Stimulated activated CD8-positive, alpha-beta memory T cell treated with anti-CD3 and anti-CD28 coated beads, Interleukin-12 subunit alpha, Interleukin-12 subunit beta, amount 100 ng/mL, for 1 hour (primary cell): ENCODE results near the gene ATAD2B.
"Not testable (repeated sequence)": the region's sequence is repeated elsewhere in the genome, so short reads cannot be mapped to it uniquely, and the experiment has no call there.

ENCODE experiments used
- DNase-seq: peaks from one replicate; pipeline ENCODE4 v3.0.0-alpha.2; 2020; ENCODE audit warnings: low read depth

The ATAD2B gene

DNA sequence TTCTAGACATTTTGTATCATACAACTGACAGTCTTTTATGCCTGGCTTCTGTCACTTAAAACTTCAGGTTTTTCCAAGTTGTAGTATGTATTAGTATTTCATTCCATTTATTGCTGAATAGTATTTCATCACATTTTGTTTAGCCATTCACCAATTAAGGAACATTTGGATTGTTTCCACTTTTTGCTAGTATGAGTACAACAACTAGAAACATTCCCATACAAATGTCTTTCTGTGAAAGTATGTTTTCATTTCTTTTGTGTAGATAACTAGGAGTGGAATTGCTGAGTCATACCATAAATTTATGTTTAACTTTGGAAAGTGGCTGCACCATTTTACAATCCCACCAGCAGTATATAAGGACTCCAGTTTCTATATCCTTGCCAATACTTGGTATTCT, 135.9 kb downstream of the ATAD2B start:
- no peak for DNase-seq

DNA sequence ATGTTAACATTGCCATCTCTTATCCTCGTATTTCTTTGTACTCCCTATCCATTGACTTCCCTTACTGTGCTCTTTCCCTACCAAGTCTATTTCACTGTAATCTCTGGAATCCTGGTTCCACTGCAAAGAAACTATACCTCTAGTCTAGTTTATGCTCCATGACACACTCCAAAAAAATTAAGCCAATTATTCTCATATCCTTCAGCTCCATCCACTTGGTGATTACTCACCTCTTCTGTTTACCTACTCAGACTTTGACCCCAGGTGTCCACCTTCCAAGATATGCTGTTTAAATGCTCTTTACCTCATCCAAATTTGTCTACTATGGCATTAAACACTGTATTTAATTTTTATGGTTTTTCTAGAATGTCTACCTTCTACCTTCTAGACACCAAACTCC, 137.9 kb downstream of the ATAD2B start:
- no peak for DNase-seq

DNA sequence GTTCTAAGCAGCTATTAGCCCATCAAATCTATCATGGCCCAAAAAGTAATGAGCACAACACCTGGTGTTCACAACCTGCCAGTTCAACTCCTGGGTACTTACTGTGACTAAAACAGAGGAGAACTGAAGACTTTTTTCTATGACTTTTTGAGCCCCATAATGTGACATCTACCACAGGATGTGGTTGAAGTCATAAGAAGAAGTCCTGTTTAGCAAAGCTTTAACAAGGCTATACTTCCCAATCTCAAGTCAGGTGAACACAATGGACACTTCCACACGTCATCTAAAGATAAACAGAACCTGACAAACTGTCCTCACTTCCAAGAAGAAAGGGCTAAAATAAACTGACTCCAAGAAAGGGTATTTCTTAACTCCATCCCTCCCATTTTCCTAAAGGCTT, 138.8 kb downstream of the ATAD2B start:
- no peak for DNase-seq

DNA sequence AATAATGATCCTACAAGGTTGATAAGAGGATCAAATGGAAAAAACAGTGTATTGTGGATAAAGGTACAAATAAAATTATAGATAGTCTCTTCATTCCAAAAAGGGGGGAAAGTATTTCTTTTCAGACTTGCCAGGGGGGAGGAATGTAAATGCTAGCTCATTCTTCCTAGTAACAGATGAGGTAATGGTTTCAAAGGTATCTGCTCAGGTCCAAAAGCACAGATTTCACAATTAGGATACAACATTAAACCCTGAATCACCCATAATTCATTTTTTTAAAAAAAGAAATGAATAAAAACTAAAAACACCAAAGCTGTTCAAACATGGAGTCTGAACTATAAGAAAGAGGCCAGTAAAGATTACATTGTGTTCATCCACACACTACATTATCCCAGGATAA, 142.0 kb downstream of the ATAD2B start:
- DNase-seq, result no peak

DNA sequence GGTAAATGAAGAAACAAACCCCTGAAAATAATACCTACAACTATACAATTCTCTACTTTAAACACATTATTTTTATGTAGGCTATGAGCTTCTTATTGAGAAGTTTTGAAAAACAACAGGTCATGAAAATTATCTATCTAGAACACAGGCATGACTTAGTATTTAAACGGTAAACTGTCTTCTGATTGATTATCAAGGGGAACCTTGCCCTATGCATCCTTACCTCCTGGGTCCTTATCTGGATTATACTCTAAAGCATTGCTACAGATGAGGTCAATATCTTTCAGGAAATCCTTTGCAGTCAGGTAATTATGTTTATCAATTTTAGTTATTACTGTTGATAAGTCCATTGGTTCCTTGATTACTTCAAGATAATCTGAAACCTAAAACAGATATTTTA, 144.3 kb downstream of the ATAD2B start:
- DNase-seq, result no peak

DNA sequence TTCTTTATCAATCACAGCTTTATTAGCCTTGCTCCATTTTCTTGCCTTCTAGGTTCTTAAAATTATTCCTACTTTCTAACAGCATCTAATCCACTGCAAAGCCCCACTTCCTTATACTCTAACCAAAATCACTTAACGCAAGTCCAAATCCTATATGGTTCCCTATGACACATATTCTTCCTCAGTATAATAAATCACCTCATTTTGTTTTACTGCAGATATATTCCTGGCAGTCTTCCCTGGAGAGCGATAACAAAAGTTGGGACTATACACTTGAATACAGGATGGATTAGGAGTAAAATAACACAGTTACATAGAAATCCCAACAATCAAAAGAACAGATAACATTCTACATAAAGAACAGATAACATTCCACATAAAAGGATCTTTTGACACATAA, 144.8 kb downstream of the ATAD2B start:
- no peak for DNase-seq

DNA sequence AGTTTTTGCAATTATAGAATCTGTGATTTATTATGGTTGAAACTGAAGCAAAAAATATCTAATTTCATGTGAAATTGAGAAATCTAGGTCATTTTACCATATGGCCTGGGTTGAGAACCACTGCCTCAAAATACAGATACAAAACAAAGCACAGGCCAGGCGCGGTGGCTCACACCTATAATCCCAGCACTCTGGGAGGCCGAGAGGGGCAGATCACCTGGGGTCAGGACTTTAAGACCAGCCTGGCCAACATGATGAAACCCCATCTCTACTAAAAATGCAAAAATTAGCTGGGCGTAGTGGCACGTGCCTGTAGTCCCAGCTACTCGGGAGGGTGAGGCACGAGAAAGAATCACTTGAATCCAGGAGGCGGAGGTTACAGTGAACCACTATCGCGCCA, 146.5 kb downstream of the ATAD2B start:
- not testable (repeated sequence) for DNase-seq

DNA sequence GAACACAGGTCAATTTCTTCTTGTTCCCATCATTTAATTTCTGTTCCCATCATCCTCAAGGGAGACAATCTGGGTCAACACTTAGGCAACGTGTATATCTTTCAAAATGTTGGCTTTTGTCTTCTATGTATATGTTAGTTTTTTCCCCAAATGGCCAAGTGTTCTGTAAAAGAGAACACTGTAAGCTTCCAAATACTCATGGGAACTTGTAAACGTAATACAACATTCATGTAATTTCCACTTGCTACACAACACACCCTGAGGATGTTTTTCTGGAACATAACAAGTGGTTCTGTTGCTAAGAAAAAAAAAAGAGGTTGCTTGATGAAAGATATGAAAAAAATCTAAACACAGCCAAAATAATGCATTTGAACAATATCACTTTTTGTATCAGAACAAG, 149.1 kb downstream of the ATAD2B start:
- DNase-seq, result no peak

DNA sequence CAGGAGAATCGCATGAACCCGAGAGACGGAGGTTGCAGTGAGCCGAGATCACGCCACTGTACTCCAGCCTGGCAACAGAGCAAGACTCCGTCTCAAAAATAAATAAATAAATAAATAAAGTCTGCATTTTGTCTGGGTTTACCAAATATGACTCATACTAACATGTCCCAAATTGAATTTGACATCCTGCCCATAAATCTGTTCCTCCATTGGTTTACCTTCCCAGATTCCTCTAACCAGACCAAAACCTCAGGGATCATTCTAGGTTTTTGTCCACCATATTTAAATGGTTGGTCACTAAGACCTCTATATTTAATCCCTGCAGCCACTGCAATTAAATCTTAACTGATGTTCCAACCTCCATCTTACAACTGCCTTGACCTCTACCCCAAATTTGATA, 150.9 kb downstream of the ATAD2B start:
- no peak for DNase-seq

DNA sequence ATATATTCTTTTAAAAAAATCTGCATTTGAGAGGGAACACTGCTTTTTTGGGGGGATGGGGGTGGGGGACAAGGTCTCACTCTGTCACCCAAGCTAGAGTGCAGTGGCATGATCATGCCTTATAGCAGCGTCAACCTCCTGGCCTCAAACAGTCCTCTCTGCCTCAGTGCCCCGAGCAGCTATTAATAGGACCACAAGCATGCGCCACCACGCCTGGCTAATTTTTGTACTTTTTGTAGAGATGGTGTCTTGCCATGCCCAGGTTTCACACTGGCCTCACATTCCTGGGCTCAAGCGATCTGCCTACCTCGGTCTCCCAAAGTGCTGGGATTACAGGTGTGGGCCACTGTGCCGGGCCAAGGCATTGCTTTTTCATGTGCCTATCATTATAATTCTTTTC, 154.2 kb downstream of the ATAD2B start:
- DNase-seq, result no peak

DNA sequence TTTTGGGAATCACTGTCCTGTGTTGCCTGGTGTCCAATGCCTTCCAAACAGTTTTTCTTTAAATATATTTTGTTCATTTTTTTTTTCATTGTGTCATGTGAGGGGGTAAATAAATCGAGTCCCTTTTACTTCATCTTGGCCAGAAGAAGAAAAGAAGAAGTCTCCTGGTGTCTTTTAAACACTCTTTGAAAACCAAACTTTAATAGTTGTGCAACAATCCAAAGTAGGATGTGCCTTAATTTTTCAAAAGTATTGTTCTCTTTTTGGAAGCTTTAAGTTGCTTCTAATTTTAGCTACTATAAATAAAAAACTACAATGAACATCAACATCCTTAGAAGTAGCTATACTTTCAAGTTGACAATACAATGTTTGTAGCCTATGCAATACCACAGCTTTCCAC, 154.9 kb downstream of the ATAD2B start:
- DNase-seq, result no peak

DNA sequence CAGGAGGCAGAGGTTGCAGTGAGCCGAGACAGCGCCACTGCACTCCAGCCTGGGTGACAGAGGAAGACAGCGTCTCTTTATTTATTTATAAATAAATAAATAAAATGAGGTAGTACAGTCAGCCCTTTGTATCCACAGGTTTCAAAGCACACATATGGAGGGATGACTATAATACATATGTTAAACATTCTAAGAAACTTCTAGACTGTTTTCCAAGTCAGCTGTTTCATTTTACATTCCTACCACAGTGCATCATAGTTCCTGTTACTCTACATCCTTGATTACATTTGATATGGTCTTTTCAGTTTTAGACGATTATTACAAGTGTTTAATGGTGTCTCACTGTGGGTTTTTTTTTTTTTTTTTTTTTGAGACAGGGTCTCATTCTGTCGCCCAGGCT, 157.6 kb downstream of the ATAD2B start:
- no peak for DNase-seq

DNA sequence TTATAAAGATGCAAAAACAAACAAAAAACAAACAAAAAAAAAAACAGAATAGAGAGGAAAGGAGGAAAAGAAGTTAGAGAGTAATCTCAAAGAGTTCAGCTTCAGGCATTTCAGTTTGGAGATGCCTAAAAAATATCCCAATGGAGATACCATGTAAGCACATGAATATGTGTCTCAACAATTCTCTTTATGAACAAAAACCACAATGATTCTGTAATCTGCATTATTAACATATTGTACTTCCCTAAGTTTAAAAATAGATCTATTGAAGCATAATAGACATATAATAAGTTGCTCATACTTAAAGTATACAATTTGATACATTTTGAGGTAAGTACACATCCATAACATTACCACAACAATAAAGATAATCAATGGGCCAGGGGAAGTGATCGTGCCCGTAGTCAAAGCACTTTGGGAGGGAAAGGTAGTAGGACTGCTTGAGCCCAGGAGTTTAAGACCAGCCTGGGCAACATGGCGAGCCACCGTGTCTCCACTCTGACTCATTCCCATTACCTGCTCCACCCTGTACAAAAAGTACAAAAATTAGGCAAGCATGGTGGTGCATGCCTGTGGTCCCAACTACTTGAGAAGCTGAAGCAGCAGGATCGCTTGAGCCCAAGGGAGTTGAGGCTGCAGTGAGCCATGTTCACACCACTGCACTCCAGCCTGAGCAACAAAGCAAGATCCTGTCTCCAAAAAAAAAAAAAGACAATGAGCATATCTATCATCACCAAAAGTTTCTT, 158.9 kb downstream of the ATAD2B start:
- no peak for DNase-seq

DNA sequence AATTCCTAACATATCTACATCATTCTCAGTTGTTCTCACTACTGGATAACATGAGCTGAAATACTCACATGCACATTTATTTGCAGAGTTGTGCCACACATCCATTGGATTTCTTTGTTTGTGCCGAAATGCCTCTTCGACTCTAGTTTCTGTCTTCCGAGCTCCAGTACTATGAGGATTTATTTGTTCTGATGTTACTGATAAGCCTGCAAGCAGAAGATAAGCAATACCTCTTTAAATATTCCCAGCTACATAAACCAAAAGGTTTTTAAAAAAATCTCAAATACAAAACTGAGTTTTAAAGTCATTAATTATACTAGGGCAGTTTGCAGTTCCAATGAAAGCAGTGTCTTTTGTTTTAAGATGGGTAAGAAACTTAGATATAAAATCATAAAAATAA, 164.8 kb downstream of the ATAD2B start:
- no peak for DNase-seq

DNA sequence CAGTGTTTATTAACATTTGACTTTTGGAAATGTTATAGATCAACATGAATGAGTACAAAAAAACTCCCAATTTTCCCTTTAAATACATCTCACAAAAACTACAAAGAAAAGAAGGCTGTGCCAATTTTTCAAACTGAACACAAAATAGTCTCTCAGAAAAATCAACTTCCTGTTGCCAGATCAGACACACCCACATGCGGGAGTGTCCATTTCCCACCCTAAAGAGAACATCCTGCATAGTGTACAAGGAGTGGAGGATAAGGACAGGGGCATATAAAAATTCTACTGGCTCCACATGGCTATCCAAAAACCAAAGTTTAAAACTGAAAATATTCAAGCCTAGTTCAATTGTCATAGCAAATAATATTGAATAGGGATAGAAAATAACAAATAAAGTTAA, 165.3 kb downstream of the ATAD2B start:
- no peak for DNase-seq

DNA sequence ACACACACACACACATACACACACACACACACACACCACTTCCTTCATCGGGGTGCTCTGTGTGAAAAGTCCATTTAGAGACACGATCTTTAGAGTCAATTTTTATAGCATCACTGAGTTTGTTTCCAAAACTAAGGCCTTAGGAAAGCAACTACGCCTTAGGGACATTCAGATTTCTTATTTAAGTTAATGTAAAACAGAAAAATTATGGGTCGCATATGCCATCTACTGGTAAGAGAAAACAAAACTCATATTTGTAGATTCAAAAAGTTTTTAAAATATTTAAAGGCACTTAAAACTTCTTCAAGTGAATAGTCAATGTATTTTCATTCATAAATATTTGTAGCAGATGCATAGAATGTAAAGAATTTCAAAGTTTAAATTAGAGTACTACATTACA, 166.2 kb downstream of the ATAD2B start:
- no peak for DNase-seq

DNA sequence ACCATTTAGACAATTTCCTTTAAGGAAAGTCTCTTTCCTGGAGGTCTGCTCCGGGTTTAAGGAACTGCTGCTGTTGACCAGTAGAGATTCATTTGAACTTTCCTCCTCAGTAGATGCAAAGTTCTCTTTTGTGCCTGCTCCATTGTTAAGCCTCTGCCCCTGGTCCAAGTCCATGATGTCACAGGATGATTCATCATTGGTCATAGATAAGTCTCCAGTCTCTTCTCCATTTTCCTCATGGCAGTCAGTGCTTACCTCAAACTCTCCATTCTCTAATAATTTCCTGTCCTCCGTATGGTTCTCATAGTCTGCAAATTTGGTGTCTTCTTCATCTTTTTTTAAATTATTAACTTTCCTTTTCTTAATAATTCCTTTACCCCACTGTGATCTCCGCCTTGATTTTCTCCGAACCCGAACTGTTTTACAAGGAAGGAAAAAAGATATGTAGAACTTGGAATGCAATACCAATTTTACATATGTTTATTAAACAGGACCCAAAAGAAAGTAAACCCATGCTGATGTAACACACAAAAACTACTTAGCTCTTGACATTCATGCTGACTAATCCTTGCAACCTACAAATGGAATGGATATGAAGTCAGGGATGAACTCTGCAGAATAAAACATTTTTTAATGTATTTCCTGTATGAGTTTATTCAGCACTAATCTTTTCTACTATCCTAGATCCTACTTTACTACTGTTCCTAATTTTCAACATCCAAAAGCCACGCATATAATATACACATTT, 169.1 kb downstream of the ATAD2B start:
- DNase-seq, result no peak

DNA sequence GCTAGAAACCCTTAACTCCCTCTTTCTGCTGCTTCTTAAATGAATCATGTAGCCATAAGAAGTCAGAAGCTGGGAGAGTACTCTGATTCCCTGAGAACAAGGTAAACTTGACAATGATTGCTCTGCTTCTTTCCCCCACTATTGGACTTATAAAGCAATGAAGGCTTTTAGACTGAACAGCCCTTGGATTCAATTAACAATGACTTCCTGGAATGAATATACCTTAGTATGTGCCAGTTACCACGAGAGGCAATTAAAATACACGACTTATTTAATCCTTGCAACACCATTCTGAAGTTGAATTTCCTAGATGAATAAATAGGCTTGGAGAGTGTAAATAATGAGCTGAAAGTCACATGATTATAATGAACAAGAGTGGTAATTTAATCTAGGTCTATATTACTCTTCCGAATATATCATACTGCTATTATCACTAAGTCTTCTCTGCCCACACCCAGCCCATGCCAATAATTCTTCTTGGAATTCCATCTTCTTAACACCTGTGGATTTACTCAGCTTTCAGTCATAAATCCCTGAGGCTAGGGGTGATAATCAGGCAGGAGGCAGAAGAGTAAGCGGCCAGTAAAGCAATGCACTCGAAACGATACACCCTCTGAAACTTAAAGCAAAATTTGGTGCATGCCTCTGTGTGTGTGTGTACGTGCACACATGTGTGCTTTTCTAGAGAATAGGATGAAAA, 170.2 kb downstream of the ATAD2B start:
- DNase-seq, result no peak

DNA sequence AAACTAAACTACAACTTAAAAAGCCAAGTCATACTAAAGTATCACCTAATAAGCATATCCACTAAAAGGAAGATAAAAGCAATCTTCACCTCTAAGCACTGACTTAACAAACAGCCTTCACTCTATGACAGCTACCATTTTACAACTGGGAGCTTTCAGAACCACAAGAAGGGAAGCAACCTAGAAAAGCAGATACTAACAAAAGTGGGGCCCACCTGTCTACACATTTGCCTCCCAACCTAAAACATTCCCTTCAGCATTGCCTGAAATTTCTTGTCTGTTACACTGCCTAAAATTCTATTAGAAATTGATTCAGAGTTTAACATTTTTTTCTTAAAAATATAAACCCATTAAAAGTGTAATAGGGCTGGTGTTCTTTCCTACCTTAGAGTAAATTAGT, 172.0 kb downstream of the ATAD2B start:
- DNase-seq, result no peak

DNA sequence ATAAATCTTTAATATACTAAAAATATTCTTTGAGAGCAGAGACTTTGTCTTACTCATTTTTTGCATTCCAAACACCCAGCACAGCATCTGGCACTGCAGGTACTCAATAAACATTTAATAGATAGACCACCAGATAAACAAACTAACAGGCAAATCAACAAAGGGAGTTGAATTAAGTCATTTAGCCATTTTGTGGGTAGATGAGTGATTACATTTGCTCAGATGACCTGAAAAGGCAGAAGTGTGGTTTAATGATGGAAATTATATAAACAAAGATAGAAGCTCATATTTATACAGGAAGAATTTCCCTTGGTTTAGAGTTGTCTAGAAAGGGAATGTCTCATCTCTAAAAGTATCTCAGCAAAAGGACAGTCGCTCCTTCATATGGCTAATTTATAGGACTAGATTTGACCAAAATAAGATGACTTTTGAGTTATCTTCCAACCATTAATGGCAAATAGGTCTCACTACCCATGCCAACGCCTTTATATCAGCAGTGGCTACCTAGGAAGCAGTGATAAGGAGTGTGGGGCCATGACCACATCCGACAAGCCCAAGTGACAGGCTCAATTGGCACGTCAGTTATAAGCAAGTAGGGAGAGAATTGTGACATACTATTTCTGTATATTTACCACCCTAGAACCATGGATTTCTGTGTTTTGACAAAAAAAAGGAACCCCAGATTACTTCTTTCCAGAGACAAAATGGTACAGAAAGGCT, 173.5 kb downstream of the ATAD2B start:
- no peak for DNase-seq

DNA sequence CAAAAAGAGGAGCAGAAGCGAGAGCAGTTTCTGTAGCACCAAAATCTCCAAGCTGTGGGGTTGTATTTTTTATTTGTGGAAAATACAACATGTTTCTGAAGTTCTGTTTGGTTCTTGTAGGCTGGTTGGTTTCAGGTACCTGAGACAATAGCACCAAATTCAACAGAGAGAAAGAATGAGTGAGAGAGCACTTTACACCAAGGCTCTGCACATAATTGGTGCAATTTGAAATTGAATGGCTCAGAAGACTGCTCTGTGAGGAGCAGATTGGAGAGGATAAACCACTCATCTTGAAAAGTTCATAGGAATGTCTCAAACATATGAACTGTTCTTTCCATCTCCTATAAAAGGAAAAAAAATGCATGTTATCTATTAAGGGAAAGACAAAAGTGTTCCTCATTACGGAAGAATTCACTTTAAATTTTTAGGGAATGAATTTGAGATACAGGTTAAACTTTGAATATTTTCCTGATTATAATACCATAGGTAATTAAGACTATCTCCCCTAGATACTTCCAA, 175.1 kb downstream of the ATAD2B start:
- no peak for DNase-seq

DNA sequence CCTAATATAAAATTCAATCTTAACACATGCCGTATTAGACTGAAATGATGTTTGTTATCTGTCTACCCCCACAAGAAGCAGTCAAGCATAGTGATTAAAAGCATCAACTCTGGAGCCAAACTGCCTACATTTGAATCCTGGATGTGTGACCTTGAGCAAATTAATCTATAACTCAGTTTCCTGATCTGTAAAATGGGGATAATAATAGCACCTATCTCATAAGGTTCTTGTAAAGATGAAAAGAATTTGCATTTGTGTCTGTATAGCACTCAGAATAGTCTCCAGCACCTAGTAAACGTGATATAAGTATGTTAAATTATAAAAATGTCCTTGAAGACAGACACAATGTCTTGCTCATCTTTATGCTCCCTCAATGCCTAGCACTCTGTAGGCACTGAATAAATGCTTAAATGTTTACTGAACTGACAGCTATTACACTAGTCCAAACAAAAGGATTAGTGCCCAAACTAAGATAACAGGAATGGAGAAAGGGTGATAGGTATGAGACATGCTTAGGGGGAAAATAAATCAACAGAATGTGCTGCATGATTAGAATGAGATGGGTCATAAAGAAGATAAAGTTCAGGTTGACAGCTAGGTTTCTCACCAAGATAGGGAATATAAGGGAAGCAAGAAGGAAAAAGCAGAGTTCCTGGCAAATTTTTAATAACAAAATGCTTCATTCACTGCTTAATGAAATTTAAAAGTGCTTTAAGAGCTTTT, 180.6 kb downstream of the ATAD2B start:
- DNase-seq, result no peak
